GM13976 (cell line): ENCODE measurements around the gene FCHO2.
"Not testable (repeated sequence)": the region's sequence is repeated elsewhere in the genome, so short reads cannot be mapped to it uniquely, and the experiment has no call there.

Experiments
- DNase-seq: peaks from one replicate; pipeline ENCODE4 v3.0.0; 2012; ENCODE audit warnings: low spot score
- in situ Hi-C: fragments of 300-500 bp; cut with MboI; formaldehyde crosslinking; loops from one replicate; pipeline ENCODE4 v1.12.0; 2022; ENCODE audit warnings: low sequenced_read_pairs, mixed read lengths, inconsistent platforms; ENCODE audit not compliant: unreplicated experiment
- TF ChIP-seq, protein P1 (sequence below): IDR thresholded peaks from 2 replicates; pipeline ENCODE4 v1.5.1; 2012; ENCODE audit warnings: borderline replicate concordance, mild to moderate bottlenecking; ENCODE audit not compliant: insufficient read depth; ENCODE audit errors: extremely low read depth, missing control alignments, control extremely low read depth

Gene FCHO2

DNA sequence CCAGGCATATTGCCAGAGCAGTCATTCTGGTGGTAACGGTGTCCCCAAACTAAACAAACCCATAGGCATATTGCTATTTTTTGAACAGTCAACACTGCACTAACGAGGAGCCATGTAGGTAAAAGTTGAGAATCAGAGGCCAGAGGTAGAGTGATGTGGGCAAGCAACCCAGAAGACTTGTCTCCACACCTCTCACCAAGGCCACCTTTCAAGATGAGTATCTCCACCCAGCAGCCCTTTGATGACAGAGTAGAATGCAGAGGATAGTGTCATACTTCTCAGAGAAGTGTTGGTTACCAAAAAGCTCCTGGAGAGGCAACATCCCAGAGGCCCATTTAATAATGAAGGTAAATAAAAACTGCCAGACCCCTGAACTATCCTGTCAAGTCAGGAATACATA lies 63.9 kb downstream of the FCHO2 start:
- no peak for DNase-seq
- in situ Hi-C loops = no loop called here
- TF ChIP-seq, protein P1, sequence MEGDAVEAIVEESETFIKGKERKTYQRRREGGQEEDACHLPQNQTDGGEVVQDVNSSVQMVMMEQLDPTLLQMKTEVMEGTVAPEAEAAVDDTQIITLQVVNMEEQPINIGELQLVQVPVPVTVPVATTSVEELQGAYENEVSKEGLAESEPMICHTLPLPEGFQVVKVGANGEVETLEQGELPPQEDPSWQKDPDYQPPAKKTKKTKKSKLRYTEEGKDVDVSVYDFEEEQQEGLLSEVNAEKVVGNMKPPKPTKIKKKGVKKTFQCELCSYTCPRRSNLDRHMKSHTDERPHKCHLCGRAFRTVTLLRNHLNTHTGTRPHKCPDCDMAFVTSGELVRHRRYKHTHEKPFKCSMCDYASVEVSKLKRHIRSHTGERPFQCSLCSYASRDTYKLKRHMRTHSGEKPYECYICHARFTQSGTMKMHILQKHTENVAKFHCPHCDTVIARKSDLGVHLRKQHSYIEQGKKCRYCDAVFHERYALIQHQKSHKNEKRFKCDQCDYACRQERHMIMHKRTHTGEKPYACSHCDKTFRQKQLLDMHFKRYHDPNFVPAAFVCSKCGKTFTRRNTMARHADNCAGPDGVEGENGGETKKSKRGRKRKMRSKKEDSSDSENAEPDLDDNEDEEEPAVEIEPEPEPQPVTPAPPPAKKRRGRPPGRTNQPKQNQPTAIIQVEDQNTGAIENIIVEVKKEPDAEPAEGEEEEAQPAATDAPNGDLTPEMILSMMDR = no peak

DNA sequence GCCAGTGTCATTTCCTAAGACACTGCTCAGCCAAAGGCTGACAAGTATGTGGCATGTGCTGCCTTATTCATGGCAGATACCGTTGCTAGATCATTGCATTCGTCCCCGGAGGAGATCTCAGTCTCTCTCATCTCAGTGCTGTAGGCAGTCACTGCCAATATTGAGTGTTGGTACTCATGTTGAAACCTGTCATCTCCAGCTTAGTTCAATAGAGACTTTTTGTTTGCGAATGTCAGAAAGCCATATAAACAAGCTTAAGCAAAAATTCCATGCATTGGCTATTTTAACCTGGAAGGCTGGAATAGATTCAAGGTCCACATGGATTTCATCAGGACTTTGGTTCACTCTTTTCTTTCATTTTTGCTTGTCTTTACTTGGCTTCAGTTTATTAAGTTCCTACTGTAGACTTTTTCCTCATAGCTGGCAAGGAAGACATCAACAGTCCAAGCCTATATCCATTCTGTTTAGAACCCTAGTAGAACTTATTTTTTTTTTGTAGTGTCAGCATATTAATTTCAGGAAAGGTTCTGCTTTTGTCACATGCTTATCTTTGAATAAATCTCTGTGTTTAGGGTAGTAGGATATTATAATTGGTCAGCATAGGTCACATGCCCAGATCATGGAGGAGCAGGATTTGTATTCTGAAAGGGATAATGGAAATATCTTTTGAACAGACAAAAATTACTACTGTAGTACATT lies 66.8 kb downstream of the FCHO2 start:
- TF ChIP-seq, protein P1 = no peak
- no peak for DNase-seq
- in situ Hi-C loops = no loop called here

DNA sequence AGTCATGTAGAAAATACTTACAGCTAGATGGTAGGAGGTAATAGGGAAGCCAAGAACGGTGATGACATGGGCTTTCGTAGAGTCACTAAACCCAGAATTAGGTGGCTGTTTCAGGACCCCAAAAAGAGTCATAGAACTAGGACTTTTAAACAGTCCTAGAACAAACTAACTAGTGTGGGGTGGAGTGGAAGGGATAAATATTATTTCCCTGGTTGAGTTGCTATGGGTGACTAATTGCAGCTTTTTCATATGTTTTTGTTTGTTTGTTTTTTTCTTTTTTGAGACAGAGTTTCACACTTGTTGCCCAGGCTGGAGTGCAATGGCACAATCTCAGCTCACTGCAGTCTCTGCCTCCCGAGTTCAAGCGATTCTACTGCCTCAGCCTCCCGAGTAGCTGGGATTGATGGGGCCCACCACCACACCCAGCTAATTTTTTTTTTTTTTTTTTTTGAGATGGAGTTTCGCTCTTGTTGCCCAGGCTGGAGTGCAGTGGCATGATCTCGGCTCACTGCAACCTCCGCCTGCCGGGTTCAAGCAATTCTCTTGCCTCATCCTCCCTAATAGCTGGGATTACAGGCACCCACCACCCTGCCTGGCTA lies 69.2 kb downstream of the FCHO2 start:
- in situ Hi-C loops, DNase-seq: not testable (repeated sequence)

GRCh38 chr5:73027361-73027760 lies 71.5 kb downstream of the FCHO2 start:
- TF ChIP-seq, protein P1 = no peak
- in situ Hi-C loops = no loop called here
- DNase-seq = no peak

GRCh38 chr5:73027816-73028215 lies 72.0 kb downstream of the FCHO2 start:
- no peak for DNase-seq
- in situ Hi-C loops = no loop called here
- TF ChIP-seq, protein P1 = no peak

DNA sequence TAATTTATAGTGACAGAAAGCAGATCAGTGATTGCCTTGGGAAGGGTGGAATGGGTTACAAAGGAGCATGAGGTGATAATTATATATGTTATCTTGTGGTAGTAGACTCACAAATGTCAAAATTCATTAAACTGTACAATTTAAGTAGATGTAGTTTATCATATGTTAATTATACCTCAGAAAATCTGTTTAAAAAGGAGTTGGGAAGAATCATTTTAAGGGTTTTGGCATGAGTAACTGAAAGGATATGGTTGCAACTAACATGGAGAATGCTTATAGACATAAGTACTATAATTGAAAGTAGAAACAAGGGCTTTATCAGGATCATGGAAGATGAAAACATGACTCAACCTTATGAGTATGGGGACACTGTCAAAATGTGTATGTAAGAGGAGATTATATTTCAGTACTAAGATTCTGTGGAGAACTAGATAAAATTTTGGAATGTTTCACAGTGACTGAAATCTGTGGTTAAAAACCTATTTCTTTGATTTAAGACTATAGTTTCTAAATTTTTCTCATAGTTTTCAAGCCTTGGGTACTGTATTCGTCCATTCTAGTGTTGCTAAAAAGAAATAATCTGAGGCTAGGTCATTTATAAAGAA lies 73.3 kb downstream of the FCHO2 start:
- TF ChIP-seq, protein P1 = no peak
- in situ Hi-C loops = no loop called here
- DNase-seq = no peak

GRCh38 chr5:73030531-73030930 lies 74.7 kb downstream of the FCHO2 start:
- TF ChIP-seq, protein P1 = no peak
- in situ Hi-C loops = no loop called here
- DNase-seq = no peak
